SU-DHL-6 (cell line): ENCODE data around the gene LAMB4.

ENCODE experiments used
- CTCF ChIP-seq: fragments of 200-600 bp; sonication (generic); IDR thresholded peaks from one replicate; pipeline ENCODE4 v1.5.1; 2017; ENCODE audit warnings: antibody characterized with exemption, mild to moderate bottlenecking, low read length, moderate library complexity; ENCODE audit not compliant: insufficient read depth, poor library complexity, severe bottlenecking
- EZH2phosphoT487 ChIP-seq: fragments of 200-600 bp; sonication (generic), shearing (Covaris generic); conservative IDR thresholded peaks from 2 replicates; pipeline ENCODE4 v1.6.1; 2018; ENCODE audit warnings: mild to moderate bottlenecking, antibody characterized with exemption, low read length, moderate library complexity, mixed read lengths

DNA sequence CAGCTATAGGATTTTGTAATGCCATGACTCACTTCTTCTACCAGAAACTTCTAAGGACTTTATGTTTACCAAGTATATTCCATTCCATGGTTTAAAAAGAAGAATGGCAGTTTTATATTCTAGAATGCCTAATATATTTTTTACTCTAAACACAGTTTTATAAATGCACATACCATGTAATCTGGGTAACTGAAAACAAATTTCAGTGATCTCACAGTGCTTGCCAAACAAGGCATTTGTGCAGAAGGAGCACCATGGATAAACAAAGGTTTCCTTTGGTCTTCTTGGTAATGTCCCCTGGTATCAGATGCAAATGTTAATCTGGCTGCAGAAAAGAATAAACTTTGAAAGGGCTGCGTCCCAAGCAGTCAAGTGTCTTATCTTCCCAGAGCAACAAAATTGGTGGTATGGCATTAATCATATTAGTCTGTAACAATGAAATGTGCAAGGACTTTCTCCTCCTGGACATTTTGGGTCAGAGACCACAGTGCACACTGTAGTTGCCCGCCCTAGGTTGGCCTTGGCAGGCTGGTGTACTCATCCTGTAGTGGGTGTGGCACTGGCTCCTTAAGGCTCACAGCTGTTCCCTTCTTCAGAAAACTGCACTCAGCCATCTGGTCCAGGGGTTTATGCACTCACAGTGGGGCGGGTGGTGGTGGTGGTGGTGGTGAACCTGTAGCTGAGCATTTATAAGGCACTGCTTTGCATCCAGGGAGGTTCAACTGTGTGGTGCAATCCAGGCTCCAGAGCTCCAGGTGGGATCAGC, 56.7 kb downstream of the LAMB4 start:
- TF ChIP-seq CTCF (no peak), EZH2phosphoT487 (no peak)
